ENCODE results near the gene HAO2.

GRCh38 chr1:119376594-119376993 lies 8.0 kb downstream of the HAO2 start:
- TF ChIP-seq, protein P1, sequence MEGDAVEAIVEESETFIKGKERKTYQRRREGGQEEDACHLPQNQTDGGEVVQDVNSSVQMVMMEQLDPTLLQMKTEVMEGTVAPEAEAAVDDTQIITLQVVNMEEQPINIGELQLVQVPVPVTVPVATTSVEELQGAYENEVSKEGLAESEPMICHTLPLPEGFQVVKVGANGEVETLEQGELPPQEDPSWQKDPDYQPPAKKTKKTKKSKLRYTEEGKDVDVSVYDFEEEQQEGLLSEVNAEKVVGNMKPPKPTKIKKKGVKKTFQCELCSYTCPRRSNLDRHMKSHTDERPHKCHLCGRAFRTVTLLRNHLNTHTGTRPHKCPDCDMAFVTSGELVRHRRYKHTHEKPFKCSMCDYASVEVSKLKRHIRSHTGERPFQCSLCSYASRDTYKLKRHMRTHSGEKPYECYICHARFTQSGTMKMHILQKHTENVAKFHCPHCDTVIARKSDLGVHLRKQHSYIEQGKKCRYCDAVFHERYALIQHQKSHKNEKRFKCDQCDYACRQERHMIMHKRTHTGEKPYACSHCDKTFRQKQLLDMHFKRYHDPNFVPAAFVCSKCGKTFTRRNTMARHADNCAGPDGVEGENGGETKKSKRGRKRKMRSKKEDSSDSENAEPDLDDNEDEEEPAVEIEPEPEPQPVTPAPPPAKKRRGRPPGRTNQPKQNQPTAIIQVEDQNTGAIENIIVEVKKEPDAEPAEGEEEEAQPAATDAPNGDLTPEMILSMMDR (IDR thresholded peaks at IDR 0.05; ENCODE audit: borderline replicate concordance, extremely low read depth, low read length, poor library complexity, severe bottlenecking), result no peak
- no peak for TF ChIP-seq EZH2 (IDR thresholded peaks at IDR 0.05; ENCODE audit: borderline replicate concordance, low read depth, low read length, severe bottlenecking)
